Right atrium auricular region (tissue), 2 donors: ENCODE measurements around the gene ANKRD28. TPM values are rescaled to one million over a fixed set of nuclear protein-coding genes. Genes with fewer than 3 reads are reported as not detected.

Experiments
- DNase-seq: peaks from one replicate; pipeline ENCODE4 v3.0.0-alpha.2; 2019; ENCODE audit warnings: low spot score
- H3K27ac ChIP-seq, 2 donors: fragments of 200-600 bp; sonication (generic); 1 replicate in 1 of 2; 2 replicates in 1 of 2; pipeline ENCODE4 v1.5.1; 2016 to 2019
- H3K27me3 ChIP-seq, 2 donors: fragments of 200-600 bp; sonication (generic); one replicate each; pipeline versions ENCODE4 v1.5.1 to v1.6.0; 2017 to 2019
- H3K36me3 ChIP-seq: fragments of 200-600 bp; sonication (generic); one replicate; pipeline ENCODE4 v1.5.1; 2016
- H3K4me1 ChIP-seq, 2 donors: fragments of 200-600 bp; sonication (generic); one replicate each; pipeline versions ENCODE4 v1.5.1 to v1.6.0; 2017 to 2019
- H3K4me3 ChIP-seq, 2 donors: fragments of 200-600 bp; sonication (generic); 1 replicate in 1 of 2; 2 replicates in 1 of 2; pipeline ENCODE4 v1.5.1; 2017 to 2019; ENCODE audit warnings: mild to moderate bottlenecking in 1 of 2, moderate library complexity in 1 of 2
- H3K9me3 ChIP-seq, 2 donors: fragments of 200-600 bp; sonication (generic); one replicate each; pipeline ENCODE4 v1.5.1; 2019
- CTCF ChIP-seq, 2 donors: fragments of 200-600 bp; sonication (generic); IDR thresholded peaks; one replicate each; pipeline ENCODE4 v1.5.1; 2019; ENCODE audit warnings: antibody characterized with exemption in 2 of 2
- total RNA-seq, 2 donors: library from RNA; depleted of rRNA; stranded (reverse); fragments of >200 nt; gene quantifications; one replicate each; pipeline ENCODE4 v1.1.0, GENCODE V29; 2016

The ANKRD28 gene
- total RNA-seq, 2 donors from 2014 or later: 9.2 to 11.3 TPM

GRCh38 chr3:15796331-15796730 is 1.4 kb downstream of the ANKRD28 start:
- no peak for DNase-seq
- Histone ChIP-seq H3K36me3 (no peaks in the 10 kb centered on the region), H3K9me3 (no peaks in the 10 kb centered on the region), H3K4me1 (peaks cover 0 to 37% of the 10 kb centered on the region in 2 donors), H3K27me3 (no peaks in the 10 kb centered on the region), H3K4me3 (peak overlapping the region in 1 of 2 donors; percentile 35), H3K27ac (peak overlapping the region in 1 of 2 donors; percentile 82)
- TF ChIP-seq CTCF (IDR thresholded peaks at IDR 0.05): no peak

- H3K27ac ChIP-seq: peak overlapping the region in 1 of 2 donors; percentile 82
- TF ChIP-seq CTCF (IDR thresholded peaks at IDR 0.05): no peak
- DNase-seq: no peak
- H3K4me1 ChIP-seq: peaks cover 0 to 37% of the 10 kb centered on the region in 2 donors
- H3K36me3 ChIP-seq: no peaks in the 10 kb centered on the region
- peak overlapping the region; percentile 13 to 35 for H3K4me3 ChIP-seq
- no peaks in the 10 kb centered on the region for H3K27me3 ChIP-seq
- no peaks in the 10 kb centered on the region for H3K9me3 ChIP-seq
These were observed 2.0 kb downstream of the ANKRD28 start for GRCh38 chr3:15795651-15796308.

- Histone ChIP-seq H3K4me3 (peak overlapping the region; percentile 1 to 13), H3K27me3 (no peaks in the 10 kb centered on the region), H3K36me3 (no peaks in the 10 kb centered on the region), H3K9me3 (no peaks in the 10 kb centered on the region), H3K27ac (peak overlapping the region; percentile 35 to 82), H3K4me1 (peaks cover 0 to 30% of the 10 kb centered on the region in 2 donors)
- TF ChIP-seq CTCF (IDR thresholded peaks at IDR 0.05): no peak
- no peak for DNase-seq
These were observed 2.7 kb downstream of the ANKRD28 start for GRCh38 chr3:15794842-15795650.

GRCh38 chr3:15794303-15794771 is 3.4 kb downstream of the ANKRD28 start:
- no peak for TF ChIP-seq CTCF (IDR thresholded peaks at IDR 0.05)
- H3K4me1 ChIP-seq: peaks cover 0 to 29% of the 10 kb centered on the region in 2 donors
- H3K36me3 ChIP-seq: no peaks in the 10 kb centered on the region
- no peak for DNase-seq
- H3K9me3 ChIP-seq: no peaks in the 10 kb centered on the region
- no peaks in the 10 kb centered on the region for H3K27me3 ChIP-seq
- H3K27ac ChIP-seq: peak overlapping the region in 1 of 2 donors; percentile 82
- H3K4me3 ChIP-seq: no peak overlapping the region

GRCh38 chr3:15791525-15791924 is 6.3 kb downstream of the ANKRD28 start:
- DNase-seq: no peak
- Histone ChIP-seq H3K36me3 (no peaks in the 10 kb centered on the region), H3K4me1 (peaks cover 0 to 11% of the 10 kb centered on the region in 2 donors), H3K9me3 (no peaks in the 10 kb centered on the region), H3K27ac (no peak overlapping the region), H3K4me3 (no peak overlapping the region), H3K27me3 (no peaks in the 10 kb centered on the region)
- no peak for TF ChIP-seq CTCF (IDR thresholded peaks at IDR 0.05)
